ENCODE results near the gene MUC6. TPM values are rescaled to one million over a fixed set of nuclear protein-coding genes. Genes with fewer than 3 reads are reported as not detected.

MUC6 gene
- total and polyA plus RNA-seq, 9 of the 15 experiments (the other 6 are each of a cell fraction or from before 2014, with no cell fraction given): not detected

GRCh38 chr11:1077033-1077416 is 40.5 kb upstream of the MUC6 start (continued):
- no peak for TF ChIP-seq DLX4 (CRISPR knock-in tag; IDR thresholded peaks at IDR 0.05)
- TF ChIP-seq ZNF407 (IDR thresholded peaks at IDR 0.05; ENCODE audit: low read depth): no peak
- TF ChIP-seq CEBPZ (IDR thresholded peaks at IDR 0.05; ENCODE audit: borderline replicate concordance, low read depth, low read length): no peak
- no peak for TF ChIP-seq HCFC1 (IDR thresholded peaks at IDR 0.05; ENCODE audit: low read depth, low read length)
- no peak for TF ChIP-seq GABPA (tag; conservative IDR thresholded peaks at IDR 0.05; ENCODE audit: low read depth)
- TF ChIP-seq RBM15 (IDR thresholded peaks at IDR 0.05; ENCODE audit: insufficient read depth, low read length): no peak
- no peak for TF ChIP-seq NR3C1 (CRISPR knock-in tag; IDR thresholded peaks at IDR 0.05)

Measured in K562 (cell line).